Measurements from ENCODE around the gene ADGRL2. TPM values are rescaled to one million over a fixed set of nuclear protein-coding genes. Genes with fewer than 3 reads are reported as not detected.

The ADGRL2 gene
- total and polyA plus RNA-seq, 2 experiments from 2014 or later = 45.1 to 139 TPM

GRCh38 chr1:81982523-81982922, 181.8 kb downstream of the ADGRL2 start:
- no peak for DNase-seq (ENCODE audit: low spot score)
- H3K9me3 ChIP-seq (ENCODE audit: low read depth) = no peaks in the 10 kb centered on the region
- no peak overlapping the region for H2AFZ ChIP-seq
- H3K79me2 ChIP-seq = no peaks in the 10 kb centered on the region
- no peaks in the 10 kb centered on the region for H3K4me1 ChIP-seq (ENCODE audit: insufficient read depth)
- H4K20me1 ChIP-seq (ENCODE audit: insufficient read depth, poor library complexity, severe bottlenecking) = no peaks in the 10 kb centered on the region
- 93% methylated on average over 2 of the region's 2 CpGs for WGBS (ENCODE audit: low lambda C conversion rate, missing lambda C conversion rate)
- no peaks in the 10 kb centered on the region for H3K27me3 ChIP-seq
- no peaks in the 10 kb centered on the region for H3K36me3 ChIP-seq (replicated peaks; ENCODE audit: insufficient read depth, low read depth)
- no peak overlapping the region for H3K4me2 ChIP-seq
- no peak overlapping the region for H3K4me3 ChIP-seq
- no peak for TF ChIP-seq EZH2phosphoT487 (IDR thresholded peaks at IDR 0.05; ENCODE audit: low read depth, severe bottlenecking, unreplicated experiment)
- TF ChIP-seq EZH2 (IDR thresholded peaks at IDR 0.05; ENCODE audit: borderline replicate concordance) = no peak
- TF ChIP-seq, protein P1, sequence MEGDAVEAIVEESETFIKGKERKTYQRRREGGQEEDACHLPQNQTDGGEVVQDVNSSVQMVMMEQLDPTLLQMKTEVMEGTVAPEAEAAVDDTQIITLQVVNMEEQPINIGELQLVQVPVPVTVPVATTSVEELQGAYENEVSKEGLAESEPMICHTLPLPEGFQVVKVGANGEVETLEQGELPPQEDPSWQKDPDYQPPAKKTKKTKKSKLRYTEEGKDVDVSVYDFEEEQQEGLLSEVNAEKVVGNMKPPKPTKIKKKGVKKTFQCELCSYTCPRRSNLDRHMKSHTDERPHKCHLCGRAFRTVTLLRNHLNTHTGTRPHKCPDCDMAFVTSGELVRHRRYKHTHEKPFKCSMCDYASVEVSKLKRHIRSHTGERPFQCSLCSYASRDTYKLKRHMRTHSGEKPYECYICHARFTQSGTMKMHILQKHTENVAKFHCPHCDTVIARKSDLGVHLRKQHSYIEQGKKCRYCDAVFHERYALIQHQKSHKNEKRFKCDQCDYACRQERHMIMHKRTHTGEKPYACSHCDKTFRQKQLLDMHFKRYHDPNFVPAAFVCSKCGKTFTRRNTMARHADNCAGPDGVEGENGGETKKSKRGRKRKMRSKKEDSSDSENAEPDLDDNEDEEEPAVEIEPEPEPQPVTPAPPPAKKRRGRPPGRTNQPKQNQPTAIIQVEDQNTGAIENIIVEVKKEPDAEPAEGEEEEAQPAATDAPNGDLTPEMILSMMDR (IDR thresholded peaks at IDR 0.05; ENCODE audit: poor library complexity) = no peak
- no peaks in the 10 kb centered on the region for H3K9me2 ChIP-seq (replicated peaks; ENCODE audit: insufficient read depth)
- H3K27ac ChIP-seq = no peak overlapping the region

DNA sequence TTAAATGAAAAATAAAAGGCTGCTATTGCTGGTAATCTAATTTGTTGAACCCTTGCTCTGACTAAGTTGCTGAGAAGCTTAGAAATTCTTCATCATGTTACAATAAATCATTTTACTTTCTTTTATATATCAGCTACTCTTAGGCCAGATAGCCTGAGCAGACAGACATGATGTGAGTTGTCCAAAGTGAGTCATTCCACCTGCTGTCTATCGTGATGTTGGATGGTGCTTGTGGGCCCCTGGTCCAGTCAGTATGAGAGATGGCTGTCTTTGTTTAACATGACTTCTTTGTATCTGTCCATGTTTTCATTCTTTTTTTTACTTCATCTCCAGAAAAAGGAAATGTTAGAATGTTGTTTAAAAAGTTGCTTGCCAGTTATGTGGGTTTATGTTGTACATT, 188.8 kb downstream of the ADGRL2 start:
- Histone ChIP-seq H3K4me1 (ENCODE audit: insufficient read depth) (no peaks in the 10 kb centered on the region), H3K9me2 (replicated peaks; ENCODE audit: insufficient read depth) (no peaks in the 10 kb centered on the region), H3K9me3 (ENCODE audit: low read depth) (no peaks in the 10 kb centered on the region), H3K27ac (no peak overlapping the region), H2AFZ (no peak overlapping the region), H3K4me2 (no peak overlapping the region), H3K79me2 (no peaks in the 10 kb centered on the region), H3K27me3 (no peaks in the 10 kb centered on the region), H4K20me1 (ENCODE audit: insufficient read depth, poor library complexity, severe bottlenecking) (no peaks in the 10 kb centered on the region), H3K36me3 (replicated peaks; ENCODE audit: insufficient read depth, low read depth) (no peaks in the 10 kb centered on the region), H3K4me3 (no peak overlapping the region)
- DNase-seq (ENCODE audit: low spot score) = no peak
- TF ChIP-seq EZH2 (IDR thresholded peaks at IDR 0.05; ENCODE audit: borderline replicate concordance) (no peak), EZH2phosphoT487 (IDR thresholded peaks at IDR 0.05; ENCODE audit: low read depth, severe bottlenecking, unreplicated experiment) (no peak)
- TF ChIP-seq, protein P1 (IDR thresholded peaks at IDR 0.05; ENCODE audit: poor library complexity) = no peak
- 85% methylated on average over 1 of the region's 1 CpG for WGBS (ENCODE audit: low lambda C conversion rate, missing lambda C conversion rate)

DNA sequence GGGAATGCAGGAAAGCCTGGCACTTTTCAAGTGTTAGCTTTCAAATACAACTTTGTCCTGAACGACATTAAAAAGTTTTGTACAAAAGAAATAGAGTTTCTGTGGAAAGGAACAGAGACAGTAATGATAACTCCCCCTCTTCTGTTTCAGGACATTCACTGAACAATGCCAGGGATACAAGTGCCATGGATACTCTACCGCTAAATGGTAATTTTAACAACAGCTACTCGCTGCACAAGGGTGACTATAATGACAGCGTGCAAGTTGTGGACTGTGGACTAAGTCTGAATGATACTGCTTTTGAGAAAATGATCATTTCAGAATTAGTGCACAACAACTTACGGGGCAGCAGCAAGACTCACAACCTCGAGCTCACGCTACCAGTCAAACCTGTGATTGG, 189.5 kb downstream of the ADGRL2 start:
- Histone ChIP-seq H3K36me3 (replicated peaks; ENCODE audit: insufficient read depth, low read depth) (no peaks in the 10 kb centered on the region), H3K4me2 (no peak overlapping the region)
- WGBS (ENCODE audit: low lambda C conversion rate, missing lambda C conversion rate) = 97% methylated on average over 7 of the region's 7 CpGs

DNA sequence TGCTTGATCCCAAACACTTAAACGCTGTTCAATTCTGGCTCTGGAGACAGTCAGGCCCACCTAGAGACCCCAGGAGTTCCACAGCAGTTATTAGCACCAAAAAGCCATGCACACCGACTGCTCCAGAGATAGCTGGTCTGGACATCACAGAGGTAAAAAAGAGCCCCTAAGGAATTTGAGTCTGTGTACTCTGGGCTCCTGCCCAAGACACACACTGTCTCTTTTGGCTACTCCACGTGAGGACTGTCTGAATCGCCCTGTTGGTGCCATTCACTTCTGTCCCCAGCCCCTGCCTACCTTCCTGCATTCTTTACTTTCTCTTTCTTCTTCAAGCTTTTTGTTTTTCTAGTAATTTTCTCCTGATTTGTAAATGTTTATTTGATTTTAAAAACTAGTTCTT, 197.4 kb downstream of the ADGRL2 start:
- Histone ChIP-seq H3K79me2 (no peaks in the 10 kb centered on the region), H4K20me1 (ENCODE audit: insufficient read depth, poor library complexity, severe bottlenecking) (no peaks in the 10 kb centered on the region), H3K27ac (no peak overlapping the region), H3K4me2 (no peak overlapping the region), H3K9me3 (ENCODE audit: low read depth) (no peaks in the 10 kb centered on the region), H3K27me3 (no peaks in the 10 kb centered on the region), H3K4me1 (ENCODE audit: insufficient read depth) (no peaks in the 10 kb centered on the region), H3K4me3 (no peak overlapping the region), H3K9me2 (replicated peaks; ENCODE audit: insufficient read depth) (no peaks in the 10 kb centered on the region), H3K36me3 (replicated peaks; ENCODE audit: insufficient read depth, low read depth) (no peaks in the 10 kb centered on the region), H2AFZ (no peak overlapping the region)
- no peak for DNase-seq (ENCODE audit: low spot score)
- no peak for TF ChIP-seq EZH2phosphoT487 (IDR thresholded peaks at IDR 0.05; ENCODE audit: low read depth, severe bottlenecking, unreplicated experiment)
- TF ChIP-seq EZH2 (IDR thresholded peaks at IDR 0.05; ENCODE audit: borderline replicate concordance) = no peak
- TF ChIP-seq, protein P1 (IDR thresholded peaks at IDR 0.05; ENCODE audit: poor library complexity) = no peak
- 44% methylated on average over 4 of the region's 4 CpGs for WGBS (ENCODE audit: low lambda C conversion rate, missing lambda C conversion rate)

More for the DNA sequence above, 189.5 kb downstream of the ADGRL2 start:
- Histone ChIP-seq H3K27ac (no peak overlapping the region), H3K79me2 (no peaks in the 10 kb centered on the region), H3K9me3 (ENCODE audit: low read depth) (no peaks in the 10 kb centered on the region), H4K20me1 (ENCODE audit: insufficient read depth, poor library complexity, severe bottlenecking) (no peaks in the 10 kb centered on the region), H3K9me2 (replicated peaks; ENCODE audit: insufficient read depth) (no peaks in the 10 kb centered on the region), H3K4me3 (no peak overlapping the region), H3K27me3 (no peaks in the 10 kb centered on the region), H2AFZ (no peak overlapping the region), H3K4me1 (ENCODE audit: insufficient read depth) (no peaks in the 10 kb centered on the region)
- DNase-seq (ENCODE audit: low spot score) = no peak
- TF ChIP-seq EZH2 (IDR thresholded peaks at IDR 0.05; ENCODE audit: borderline replicate concordance) = no peak
